ENCODE measurements around the gene CGN. TPM values are rescaled to one million over a fixed set of nuclear protein-coding genes. Genes with fewer than 3 reads are reported as not detected.

Gene CGN
- total and polyA plus RNA-seq, 11 donors = 0.08 to 21.0 (median 0.19) TPM; not detected in 4

DNA sequence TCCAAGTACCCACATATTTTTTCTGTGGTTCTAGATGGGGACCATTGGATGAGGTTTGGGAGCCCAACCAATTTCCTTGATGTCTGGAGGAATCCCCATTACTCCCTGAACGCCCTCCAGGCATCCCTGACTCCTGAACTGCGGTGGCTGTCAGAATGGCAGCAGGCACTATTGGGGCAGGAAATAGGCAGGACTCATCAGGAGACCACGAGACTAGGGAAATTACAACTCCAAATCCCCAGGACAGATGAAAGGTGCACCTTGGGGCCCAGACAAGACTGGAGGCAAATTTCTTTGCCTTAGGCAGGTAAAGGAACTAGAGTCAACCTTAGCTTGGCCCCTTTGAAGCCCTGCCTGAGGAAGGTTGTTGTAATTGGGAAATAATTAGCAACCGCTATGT, 1.1 kb downstream of the CGN start:
- intact Hi-C loops (cut with DNase I) = no loop called here
- peaks cover 0 to 20% (median 6%) of the 10 kb centered on the region in 9 donors for H3K27me3 ChIP-seq
- H3K9me3 ChIP-seq = no peaks in the 10 kb centered on the region
- H3K27ac ChIP-seq = no peak overlapping the region
- no peaks in the 10 kb centered on the region for H3K36me3 ChIP-seq
- H3K4me3 ChIP-seq = peak overlapping the region in 5 of 12 donors; percentile 61 to 86 (median 67)
- ATAC-seq = no peak
- WGBS, 4 donors = 69 to 87% (median 74%) methylated on average over 4 of the region's 4 CpGs
- DNase-seq = no peak
- H3K4me1 ChIP-seq = peaks cover 0 to 23% (median 10%) of the 10 kb centered on the region in 12 donors
- no peak for TF ChIP-seq POLR2A (IDR thresholded peaks at IDR 0.05)
- TF ChIP-seq, protein P1, sequence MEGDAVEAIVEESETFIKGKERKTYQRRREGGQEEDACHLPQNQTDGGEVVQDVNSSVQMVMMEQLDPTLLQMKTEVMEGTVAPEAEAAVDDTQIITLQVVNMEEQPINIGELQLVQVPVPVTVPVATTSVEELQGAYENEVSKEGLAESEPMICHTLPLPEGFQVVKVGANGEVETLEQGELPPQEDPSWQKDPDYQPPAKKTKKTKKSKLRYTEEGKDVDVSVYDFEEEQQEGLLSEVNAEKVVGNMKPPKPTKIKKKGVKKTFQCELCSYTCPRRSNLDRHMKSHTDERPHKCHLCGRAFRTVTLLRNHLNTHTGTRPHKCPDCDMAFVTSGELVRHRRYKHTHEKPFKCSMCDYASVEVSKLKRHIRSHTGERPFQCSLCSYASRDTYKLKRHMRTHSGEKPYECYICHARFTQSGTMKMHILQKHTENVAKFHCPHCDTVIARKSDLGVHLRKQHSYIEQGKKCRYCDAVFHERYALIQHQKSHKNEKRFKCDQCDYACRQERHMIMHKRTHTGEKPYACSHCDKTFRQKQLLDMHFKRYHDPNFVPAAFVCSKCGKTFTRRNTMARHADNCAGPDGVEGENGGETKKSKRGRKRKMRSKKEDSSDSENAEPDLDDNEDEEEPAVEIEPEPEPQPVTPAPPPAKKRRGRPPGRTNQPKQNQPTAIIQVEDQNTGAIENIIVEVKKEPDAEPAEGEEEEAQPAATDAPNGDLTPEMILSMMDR (IDR thresholded peaks at IDR 0.05) = no peak

DNA sequence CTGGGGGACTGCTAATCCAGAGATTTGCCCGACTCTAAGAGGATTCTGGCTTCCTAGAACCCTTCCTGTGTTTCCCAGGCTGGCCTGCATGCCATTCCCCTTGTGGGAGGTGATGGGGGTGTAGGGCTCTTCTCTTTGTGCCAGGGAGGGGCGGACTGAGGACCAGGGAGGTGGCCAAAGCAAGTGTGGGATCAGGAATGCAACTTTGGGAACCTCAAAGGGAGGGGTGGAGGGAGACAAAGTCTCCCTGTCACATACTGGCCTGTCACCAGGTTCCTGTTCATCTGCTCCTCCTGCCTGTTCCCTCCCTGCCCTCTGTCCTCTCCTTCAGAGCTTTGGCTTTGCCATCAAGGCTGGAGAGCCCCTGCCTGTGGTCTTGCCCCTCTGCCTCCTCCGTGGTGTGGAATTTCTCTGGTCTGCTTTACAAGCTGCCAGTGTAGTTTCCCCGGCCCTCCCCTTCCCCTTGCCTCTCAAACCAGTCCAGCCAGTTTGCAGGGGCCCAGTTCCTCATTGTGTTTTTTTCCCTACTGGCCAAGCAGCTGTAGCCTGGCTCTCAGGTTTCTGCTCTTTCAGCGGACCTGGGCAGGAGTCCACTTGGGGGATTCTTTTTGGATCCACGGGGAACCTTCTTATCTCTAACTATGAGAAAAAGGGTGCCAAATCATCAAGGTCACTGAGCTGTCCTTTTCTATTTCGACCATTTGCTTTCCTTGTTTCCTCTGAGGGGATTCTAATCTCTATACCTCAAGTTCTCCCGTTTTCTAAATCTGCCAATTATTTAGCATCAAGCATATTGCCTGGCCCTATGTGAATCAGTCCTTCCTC, 1.8 kb downstream of the CGN start:
- H3K4me1 ChIP-seq = peaks cover 0 to 23% (median 10%) of the 10 kb centered on the region in 12 donors
- H3K9me3 ChIP-seq = no peaks in the 10 kb centered on the region
- DNase-seq = no peak
- intact Hi-C loops (cut with DNase I) = no loop called here
- peak overlapping the region in 1 of 12 donors; percentile 10 for H3K4me3 ChIP-seq
- ATAC-seq = no peak
- peaks cover 0 to 21% (median 6%) of the 10 kb centered on the region in 9 donors for H3K27me3 ChIP-seq
- no peak for TF ChIP-seq POLR2A (IDR thresholded peaks at IDR 0.05)
- TF ChIP-seq, protein P1 (IDR thresholded peaks at IDR 0.05) = no peak
- H3K27ac ChIP-seq = no peak overlapping the region
- 65 to 77% (median 73%) methylated on average over 8 of the region's 8 CpGs for WGBS, 4 donors
- no peaks in the 10 kb centered on the region for H3K36me3 ChIP-seq

DNA sequence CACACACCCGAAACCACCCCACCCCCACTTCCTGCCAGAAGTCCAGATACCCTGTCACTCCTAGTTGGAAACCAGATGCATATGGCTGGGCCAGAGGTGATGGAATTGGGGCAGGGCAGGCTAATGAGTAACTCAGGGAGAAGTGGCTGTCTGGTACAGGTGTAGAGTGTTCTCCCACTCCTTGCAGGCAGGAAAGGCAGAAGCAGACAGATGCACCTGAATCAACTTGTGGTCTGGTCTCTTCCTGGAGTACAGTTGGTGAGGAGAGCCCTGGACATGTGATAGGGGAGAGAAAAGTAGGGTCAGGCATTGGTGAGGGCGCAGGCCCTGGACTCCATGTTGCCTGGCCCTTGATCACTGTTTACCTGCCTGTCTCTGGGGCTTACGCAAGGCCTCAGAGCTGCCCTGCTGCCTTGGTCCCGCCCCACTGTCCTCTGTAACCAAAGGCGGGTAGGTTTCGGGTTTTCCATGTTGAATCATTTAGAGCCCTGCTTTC, 2.5 kb downstream of the CGN start:
- no peak for ATAC-seq
- Histone ChIP-seq H3K9me3 (no peaks in the 10 kb centered on the region), H3K27me3 (peaks cover 0 to 22% (median 6%) of the 10 kb centered on the region in 9 donors), H3K4me3 (no peak overlapping the region), H3K4me1 (peaks cover 0 to 23% (median 10%) of the 10 kb centered on the region in 12 donors), H3K27ac (no peak overlapping the region), H3K36me3 (no peaks in the 10 kb centered on the region)
- WGBS, 4 donors = 85 to 88% (median 87%) methylated on average over 6 of the region's 6 CpGs
- no peak for DNase-seq
- no peak for TF ChIP-seq POLR2A (IDR thresholded peaks at IDR 0.05)
- TF ChIP-seq, protein P1 (IDR thresholded peaks at IDR 0.05) = no peak
- intact Hi-C loops (cut with DNase I) = no loop called here

DNA sequence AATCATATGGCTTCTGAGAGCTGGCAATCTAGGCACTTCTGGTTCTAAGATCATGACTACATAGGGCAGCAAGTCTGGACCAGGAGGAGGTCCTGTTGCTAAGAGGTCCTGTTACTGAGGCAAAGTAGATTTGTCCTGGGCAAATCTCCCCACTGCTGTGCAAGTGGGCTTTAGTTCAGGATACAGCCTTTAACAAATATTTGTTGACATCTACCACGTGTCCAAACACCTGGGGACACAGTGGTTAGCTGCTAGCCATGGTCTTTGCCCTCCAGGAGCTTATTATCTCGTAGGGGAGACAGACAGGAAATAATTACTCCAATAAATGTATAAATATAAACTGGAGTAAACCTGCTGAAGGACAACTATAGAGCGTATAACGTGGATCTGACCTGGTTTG, 3.2 kb downstream of the CGN start:
- intact Hi-C loops (cut with DNase I) = no loop called here
- no peak for ATAC-seq
- H3K4me3 ChIP-seq = no peak overlapping the region
- H3K27ac ChIP-seq = no peak overlapping the region
- no peaks in the 10 kb centered on the region for H3K9me3 ChIP-seq
- TF ChIP-seq, protein P1 (IDR thresholded peaks at IDR 0.05) = no peak
- TF ChIP-seq POLR2A (IDR thresholded peaks at IDR 0.05) = no peak
- DNase-seq = no peak
- peaks cover 0 to 23% (median 10%) of the 10 kb centered on the region in 12 donors for H3K4me1 ChIP-seq
- H3K36me3 ChIP-seq = no peaks in the 10 kb centered on the region
- peaks cover 0 to 22% (median 6%) of the 10 kb centered on the region in 9 donors for H3K27me3 ChIP-seq
- 88 to 95% (median 91%) methylated on average over 4 of the region's 4 CpGs for WGBS, 4 donors

Data from heart left ventricle (tissue), 16 donors.